Endothelial cell (in vitro differentiated cells): ENCODE measurements around the gene ABCA10. TPM values are rescaled to one million over a fixed set of nuclear protein-coding genes. Genes with fewer than 3 reads are reported as not detected.
"Not testable (repeated sequence)": the region's sequence is repeated elsewhere in the genome, so short reads cannot be mapped to it uniquely, and the experiment has no call there.

ENCODE experiments used
- DNase-seq: peaks from one replicate; pipeline ENCODE4 v3.0.0; 2021; ENCODE audit warnings: low spot score
- H3K27ac Mint-ChIP-seq: one replicate; pipeline ENCODE4 v1.8.0; 2021; ENCODE audit warnings: mixed read lengths, inconsistent platforms; ENCODE audit not compliant: unreplicated experiment
- H3K27me3 Mint-ChIP-seq: one replicate; pipeline ENCODE4 v1.8.0; 2021; ENCODE audit warnings: mild to moderate bottlenecking, moderate library complexity, mixed read lengths, inconsistent platforms; ENCODE audit not compliant: unreplicated experiment
- H3K36me3 Mint-ChIP-seq: one replicate; pipeline ENCODE4 v1.8.0; 2021; ENCODE audit warnings: mild to moderate bottlenecking, low read depth, mixed read lengths, inconsistent platforms; ENCODE audit not compliant: unreplicated experiment
- H3K4me1 Mint-ChIP-seq: one replicate; pipeline ENCODE4 v1.8.0; 2021; ENCODE audit warnings: mild to moderate bottlenecking, mixed read lengths, inconsistent platforms; ENCODE audit not compliant: unreplicated experiment
- H3K4me3 Mint-ChIP-seq: one replicate; pipeline ENCODE4 v1.8.0; 2021; ENCODE audit warnings: mild to moderate bottlenecking, mixed read lengths, inconsistent platforms; ENCODE audit not compliant: unreplicated experiment
- H3K9me3 Mint-ChIP-seq: one replicate; pipeline ENCODE4 v1.8.0; 2021; ENCODE audit warnings: mixed read lengths, inconsistent platforms; ENCODE audit not compliant: unreplicated experiment
- total RNA-seq: library from RNA; stranded (reverse); fragmentation: NEBNext Ultra II Directional; extraction: Animal tissue kit (Norgen Biotek cat#: 25700); gene quantifications from one replicate; pipeline ENCODE4 v1.2.1, GENCODE V29; 2021; ENCODE audit not compliant: unreplicated experiment
- TF ChIP-seq, protein P1 (sequence below): fragments of 200-600 bp; sonication (generic); IDR thresholded peaks from one replicate; pipeline ENCODE4 v1.5.0; 2021; ENCODE audit warnings: antibody characterized with exemption; ENCODE audit not compliant: unreplicated experiment

Gene ABCA10
- total RNA-seq, 1 donor from 2014 or later = 0.90 TPM

- Mint-ChIP-seq H3K27ac (no peak overlapping the region), H3K27me3 (peaks cover 1% of the 10 kb centered on the region), H3K9me3 (no peaks in the 10 kb centered on the region), H3K4me3 (no peak overlapping the region), H3K36me3 (no peaks in the 10 kb centered on the region), H3K4me1 (no peaks in the 10 kb centered on the region)
- TF ChIP-seq, protein P1, sequence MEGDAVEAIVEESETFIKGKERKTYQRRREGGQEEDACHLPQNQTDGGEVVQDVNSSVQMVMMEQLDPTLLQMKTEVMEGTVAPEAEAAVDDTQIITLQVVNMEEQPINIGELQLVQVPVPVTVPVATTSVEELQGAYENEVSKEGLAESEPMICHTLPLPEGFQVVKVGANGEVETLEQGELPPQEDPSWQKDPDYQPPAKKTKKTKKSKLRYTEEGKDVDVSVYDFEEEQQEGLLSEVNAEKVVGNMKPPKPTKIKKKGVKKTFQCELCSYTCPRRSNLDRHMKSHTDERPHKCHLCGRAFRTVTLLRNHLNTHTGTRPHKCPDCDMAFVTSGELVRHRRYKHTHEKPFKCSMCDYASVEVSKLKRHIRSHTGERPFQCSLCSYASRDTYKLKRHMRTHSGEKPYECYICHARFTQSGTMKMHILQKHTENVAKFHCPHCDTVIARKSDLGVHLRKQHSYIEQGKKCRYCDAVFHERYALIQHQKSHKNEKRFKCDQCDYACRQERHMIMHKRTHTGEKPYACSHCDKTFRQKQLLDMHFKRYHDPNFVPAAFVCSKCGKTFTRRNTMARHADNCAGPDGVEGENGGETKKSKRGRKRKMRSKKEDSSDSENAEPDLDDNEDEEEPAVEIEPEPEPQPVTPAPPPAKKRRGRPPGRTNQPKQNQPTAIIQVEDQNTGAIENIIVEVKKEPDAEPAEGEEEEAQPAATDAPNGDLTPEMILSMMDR = no peak
- no peak for DNase-seq
Measured at GRCh38 chr17:69176457-69176795, 52.2 kb downstream of the ABCA10 start.

DNA sequence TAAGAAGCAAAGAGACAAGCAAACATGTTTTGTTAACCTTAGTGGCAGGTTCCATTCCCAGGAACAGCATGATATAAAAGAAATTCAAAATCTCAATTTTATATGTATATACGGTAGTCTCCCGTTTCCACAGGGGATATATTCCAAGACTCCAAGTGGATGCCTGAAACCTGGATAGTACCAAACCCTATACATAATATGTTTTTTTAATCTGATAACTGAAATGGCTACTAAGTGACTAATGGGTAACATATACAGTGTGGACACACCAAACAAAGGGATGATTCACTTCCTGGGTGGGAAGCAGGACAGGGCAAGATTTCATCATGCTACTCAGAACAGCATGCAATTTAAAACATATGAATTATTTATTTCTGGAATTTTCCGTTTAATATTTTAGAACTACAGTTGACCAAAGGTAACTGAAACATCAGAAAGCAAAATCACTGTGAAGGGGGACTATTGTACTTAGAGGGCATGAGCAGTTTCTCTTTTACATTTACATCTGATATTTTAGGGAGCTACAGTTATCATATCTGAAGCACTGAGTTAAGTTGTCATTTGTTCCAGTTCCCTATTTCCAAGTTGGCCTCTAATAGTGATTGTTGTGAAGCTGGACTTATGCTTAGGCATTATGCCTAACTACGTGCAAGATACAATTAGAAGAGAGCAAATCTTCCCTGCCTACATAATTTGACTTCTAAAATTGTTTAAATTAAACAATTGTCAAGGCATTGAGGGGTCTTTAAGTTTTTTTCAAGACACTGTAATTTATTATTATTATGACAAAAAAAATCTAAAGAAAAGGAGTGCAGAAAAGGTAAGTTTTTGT lies 52.8 kb downstream of the ABCA10 start:
- no peak overlapping the region for H3K27ac Mint-ChIP-seq
- H3K9me3 Mint-ChIP-seq = no peaks in the 10 kb centered on the region
- H3K36me3 Mint-ChIP-seq = no peaks in the 10 kb centered on the region
- peaks cover 1% of the 10 kb centered on the region for H3K27me3 Mint-ChIP-seq
- DNase-seq = no peak
- H3K4me3 Mint-ChIP-seq = no peak overlapping the region
- no peaks in the 10 kb centered on the region for H3K4me1 Mint-ChIP-seq
- TF ChIP-seq, protein P1 = no peak

- Mint-ChIP-seq H3K27ac (no peak overlapping the region), H3K4me1 (peaks cover 5% of the 10 kb centered on the region), H3K4me3 (no peak overlapping the region), H3K36me3 (no peaks in the 10 kb centered on the region), H3K27me3 (peaks cover 1% of the 10 kb centered on the region), H3K9me3 (no peaks in the 10 kb centered on the region)
- no peak for DNase-seq
- TF ChIP-seq, protein P1 = no peak
Measured at GRCh38 chr17:69175262-69175624, 53.4 kb downstream of the ABCA10 start.

- no peaks in the 10 kb centered on the region for H3K9me3 Mint-ChIP-seq
- peaks cover 5% of the 10 kb centered on the region for H3K4me1 Mint-ChIP-seq
- no peaks in the 10 kb centered on the region for H3K36me3 Mint-ChIP-seq
- DNase-seq = no peak
- TF ChIP-seq, protein P1 = no peak
- H3K27me3 Mint-ChIP-seq = peaks cover 1% of the 10 kb centered on the region
- no peak overlapping the region for H3K27ac Mint-ChIP-seq
- H3K4me3 Mint-ChIP-seq = no peak overlapping the region
Measured at GRCh38 chr17:69173118-69173517, 55.5 kb downstream of the ABCA10 start.

GRCh38 chr17:69170377-69170776 lies 58.2 kb downstream of the ABCA10 start:
- Mint-ChIP-seq H3K36me3 (no peaks in the 10 kb centered on the region), H3K4me1 (peaks cover 5% of the 10 kb centered on the region), H3K27me3 (no peaks in the 10 kb centered on the region), H3K27ac (no peak overlapping the region), H3K9me3 (no peaks in the 10 kb centered on the region), H3K4me3 (no peak overlapping the region)
- TF ChIP-seq, protein P1 = no peak
- no peak for DNase-seq

DNA sequence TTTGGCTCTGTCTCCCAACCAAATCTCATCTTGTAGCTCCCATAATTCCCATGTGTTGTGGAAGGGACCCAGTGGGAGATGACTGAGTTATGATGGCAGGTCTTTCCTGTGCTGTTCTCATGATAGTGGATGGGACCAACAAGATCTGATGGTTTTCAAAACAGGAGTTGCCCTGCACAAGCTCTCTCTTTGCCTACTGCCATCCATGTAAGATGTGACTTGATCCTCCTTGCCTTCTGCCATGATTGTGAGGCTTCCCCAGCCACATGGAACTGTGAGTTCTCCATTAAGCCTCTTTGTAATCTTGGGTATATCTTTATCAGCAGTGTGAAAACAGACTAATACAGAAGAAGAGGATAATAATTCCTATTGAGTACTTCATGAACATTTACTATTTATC lies 60.0 kb downstream of the ABCA10 start:
- H3K9me3 Mint-ChIP-seq, H3K4me3 Mint-ChIP-seq, H3K4me1 Mint-ChIP-seq, DNase-seq, H3K27me3 Mint-ChIP-seq, H3K36me3 Mint-ChIP-seq, H3K27ac Mint-ChIP-seq: not testable (repeated sequence)
